ENCODE results near the gene RASSF9.

The RASSF9 gene

DNA sequence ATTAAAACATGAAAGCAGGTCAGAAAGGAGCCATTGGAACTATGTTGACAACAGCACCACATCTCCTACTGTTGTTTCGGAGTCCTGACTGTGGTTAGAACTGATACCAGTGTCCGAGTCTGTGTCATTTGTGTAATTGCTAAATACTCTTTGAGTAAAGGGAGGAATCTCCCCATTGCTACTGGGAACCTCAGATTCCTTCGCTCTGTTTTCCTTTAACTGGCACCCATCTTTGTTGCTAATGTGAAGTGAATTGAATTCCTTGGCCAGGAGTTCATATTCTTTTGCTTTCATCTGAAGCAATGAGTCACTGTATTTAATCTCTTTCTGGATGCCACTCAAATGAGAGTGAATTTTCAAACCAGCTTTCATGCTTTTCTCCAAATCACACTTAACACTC, 31.5 kb downstream of the RASSF9 start:
- TF ChIP-seq CTCF (conservative IDR thresholded peaks at IDR 0.05; ENCODE audit: low read depth, low read length) = no peak
- H3K4me3 ChIP-seq (ENCODE audit: low read length) = no peak overlapping the region
- peak; percentile 83 for DNase-seq (ENCODE audit: low read depth)

- DNase-seq (ENCODE audit: low read depth) = no peak
- no peak overlapping the region for H3K4me3 ChIP-seq (ENCODE audit: low read length)
- no peak for TF ChIP-seq CTCF (conservative IDR thresholded peaks at IDR 0.05; ENCODE audit: low read depth, low read length)
Measured at GRCh38 chr12:85803923-85804322, 32.3 kb downstream of the RASSF9 start.

- no peak for TF ChIP-seq CTCF (conservative IDR thresholded peaks at IDR 0.05; ENCODE audit: low read depth, low read length)
- DNase-seq (ENCODE audit: low read depth) = peak; percentile 43
- H3K4me3 ChIP-seq (ENCODE audit: low read length) = no peak overlapping the region
Measured at GRCh38 chr12:85803231-85803630, 33.0 kb downstream of the RASSF9 start.

GRCh38 chr12:85798122-85798521, 38.1 kb downstream of the RASSF9 start:
- TF ChIP-seq CTCF (conservative IDR thresholded peaks at IDR 0.05; ENCODE audit: low read depth, low read length) = no peak

DNA sequence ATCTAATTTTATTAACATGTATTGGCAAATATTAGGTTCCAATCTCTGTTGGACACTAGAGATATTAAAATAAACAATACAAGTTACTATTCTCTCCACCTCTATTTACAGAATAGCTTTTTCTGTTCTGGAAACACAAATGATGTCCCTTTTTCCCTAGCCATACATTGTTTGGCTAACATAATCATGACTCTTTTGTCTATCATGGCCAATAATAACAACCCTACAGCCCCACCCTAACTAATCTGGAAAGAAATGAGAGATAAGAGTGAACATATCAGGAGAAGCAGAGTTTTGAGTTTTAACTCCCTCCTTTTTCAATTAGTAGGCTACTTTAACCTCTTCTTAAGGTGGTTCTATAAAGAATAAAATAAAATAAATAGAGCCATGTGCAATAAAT, 40.2 kb downstream of the RASSF9 start:
- TF ChIP-seq CTCF (conservative IDR thresholded peaks at IDR 0.05; ENCODE audit: low read depth, low read length) = no peak
- H3K4me3 ChIP-seq (ENCODE audit: low read length) = no peak overlapping the region
- no peak for DNase-seq (ENCODE audit: low read depth)

More at GRCh38 chr12:85798122-85798521, 38.1 kb downstream of the RASSF9 start:
- no peak overlapping the region for H3K4me3 ChIP-seq (ENCODE audit: low read length)
- no peak for DNase-seq (ENCODE audit: low read depth)

DNA sequence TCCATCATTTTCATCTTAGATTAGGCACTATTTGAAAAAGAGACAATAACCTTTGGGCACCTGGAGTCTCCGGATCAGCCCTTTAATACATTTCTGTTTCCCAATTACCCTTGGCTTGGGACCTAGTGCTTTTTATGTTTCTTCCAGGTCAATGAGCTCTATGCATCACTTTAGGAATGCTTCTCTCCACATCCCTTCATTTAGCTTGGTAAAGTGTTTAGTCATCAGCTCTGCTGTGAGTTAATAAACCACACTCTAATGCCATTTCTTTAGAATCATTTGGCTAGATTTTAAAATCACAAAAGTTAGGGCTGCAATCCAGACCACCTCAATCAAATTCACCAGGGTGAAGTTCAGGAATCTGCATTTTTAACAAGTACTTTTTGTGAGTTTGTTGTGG, 41.7 kb downstream of the RASSF9 start:
- peak; percentile 55 for DNase-seq (ENCODE audit: low read depth)
- TF ChIP-seq CTCF (conservative IDR thresholded peaks at IDR 0.05; ENCODE audit: low read depth, low read length) = no peak
- no peak overlapping the region for H3K4me3 ChIP-seq (ENCODE audit: low read length)

GRCh38 chr12:85784096-85784720, 52.0 kb downstream of the RASSF9 start:
- H3K4me3 ChIP-seq (ENCODE audit: low read length) = no peak overlapping the region
- no peak for TF ChIP-seq CTCF (conservative IDR thresholded peaks at IDR 0.05; ENCODE audit: low read depth, low read length)
- no peak for DNase-seq (ENCODE audit: low read depth)

Measured in retinal pigment epithelial cell (primary cell).